COLO668 (cell line): ENCODE results near the gene EID2.

Source experiments
- DNase-seq: peaks from one replicate; lab custom pipeline; 2025; ENCODE audit not compliant: unreplicated experiment; lab: John Stamatoyannopoulos, UW

Gene EID2

GRCh38 chr19:39502640-39503417 lies 37.1 kb downstream of the EID2 start:
- DNase-seq, result peak; percentile 73

GRCh38 chr19:39501340-39501739 lies 38.6 kb downstream of the EID2 start:
- no peak for DNase-seq

GRCh38 chr19:39500543-39500942 lies 39.4 kb downstream of the EID2 start:
- no peak for DNase-seq

GRCh38 chr19:39499932-39500331 lies 40.0 kb downstream of the EID2 start:
- DNase-seq, result no peak

DNA sequence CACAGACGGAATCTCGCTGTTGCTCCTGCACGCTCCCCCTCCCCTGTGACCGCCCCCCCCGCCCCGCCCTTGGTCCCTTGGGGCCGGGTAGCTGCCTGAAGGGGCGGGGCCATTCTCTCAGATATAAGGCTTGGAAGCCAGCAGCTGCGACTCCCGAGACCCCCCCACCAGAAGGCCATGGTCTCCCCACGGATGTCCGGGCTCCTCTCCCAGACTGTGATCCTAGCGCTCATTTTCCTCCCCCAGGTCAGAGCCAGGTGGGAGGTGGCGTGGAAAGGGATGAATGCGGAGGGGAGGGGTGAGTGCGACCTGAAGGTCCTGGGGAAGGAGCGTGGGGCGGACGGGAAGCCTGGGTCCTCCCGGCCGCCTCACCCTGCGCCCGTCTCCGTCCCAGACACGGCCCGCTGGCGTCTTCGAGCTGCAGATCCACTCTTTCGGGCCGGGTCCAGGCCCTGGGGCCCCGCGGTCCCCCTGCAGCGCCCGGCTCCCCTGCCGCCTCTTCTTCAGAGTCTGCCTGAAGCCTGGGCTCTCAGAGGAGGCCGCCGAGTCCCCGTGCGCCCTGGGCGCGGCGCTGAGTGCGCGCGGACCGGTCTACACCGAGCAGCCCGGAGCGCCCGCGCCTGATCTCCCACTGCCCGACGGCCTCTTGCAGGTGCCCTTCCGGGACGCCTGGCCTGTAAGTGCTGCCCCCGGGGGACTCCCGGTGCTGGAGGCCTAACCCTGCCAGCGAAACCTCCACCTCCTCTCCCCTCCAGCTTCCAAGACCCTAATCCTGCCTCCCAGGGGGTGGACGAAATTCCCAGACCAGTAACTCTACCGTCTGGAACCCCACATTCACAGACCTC lies 40.9 kb downstream of the EID2 start, which contains the start of gene DLL3:
Gene DLL3, plus strand, starts transcription at position 150 of the 845 bp plus-strand sequence. Its CDS starts 28 bp downstream, at position 178.
- DNase-seq, result peak; percentile 84

DNA sequence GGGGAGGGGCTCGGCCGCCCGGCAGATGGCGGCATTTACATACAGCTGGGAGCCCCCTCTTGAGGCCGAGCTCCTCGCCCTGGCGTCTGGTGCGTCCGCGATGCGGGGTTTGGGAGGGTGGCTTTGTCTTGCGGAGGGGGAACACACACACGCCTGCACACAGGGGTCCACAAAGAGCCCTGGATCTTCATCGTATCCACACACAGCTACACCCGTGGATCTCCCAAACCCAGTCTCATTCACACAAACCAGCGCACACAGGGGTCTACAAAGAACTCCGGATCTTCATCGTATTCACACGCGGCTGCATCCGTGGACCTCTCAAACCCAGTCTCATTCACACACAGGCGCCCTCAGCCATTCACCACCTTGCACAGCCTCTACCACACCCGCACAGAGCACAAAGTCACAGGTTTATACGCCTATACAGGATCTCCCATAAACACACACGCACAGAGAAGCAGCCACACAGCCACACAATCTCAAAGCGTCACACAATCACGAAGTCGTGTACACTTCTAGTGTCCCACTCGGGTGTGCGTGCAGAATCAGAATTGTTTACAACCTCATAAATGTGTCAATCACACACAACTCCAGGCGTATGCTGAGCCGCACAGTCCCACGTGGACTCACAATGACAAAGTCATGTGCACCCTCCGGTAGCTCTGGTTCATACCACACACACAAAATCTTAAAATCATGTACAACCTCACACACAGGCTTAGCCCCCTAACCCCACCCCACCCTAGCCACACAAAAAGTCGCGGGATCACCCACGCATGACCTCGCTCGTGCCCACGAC lies 41.8 kb downstream of the EID2 start:
- peak; percentile 94 for DNase-seq

GRCh38 chr19:39497701-39497995 lies 42.3 kb downstream of the EID2 start:
- DNase-seq, result no peak

DNA sequence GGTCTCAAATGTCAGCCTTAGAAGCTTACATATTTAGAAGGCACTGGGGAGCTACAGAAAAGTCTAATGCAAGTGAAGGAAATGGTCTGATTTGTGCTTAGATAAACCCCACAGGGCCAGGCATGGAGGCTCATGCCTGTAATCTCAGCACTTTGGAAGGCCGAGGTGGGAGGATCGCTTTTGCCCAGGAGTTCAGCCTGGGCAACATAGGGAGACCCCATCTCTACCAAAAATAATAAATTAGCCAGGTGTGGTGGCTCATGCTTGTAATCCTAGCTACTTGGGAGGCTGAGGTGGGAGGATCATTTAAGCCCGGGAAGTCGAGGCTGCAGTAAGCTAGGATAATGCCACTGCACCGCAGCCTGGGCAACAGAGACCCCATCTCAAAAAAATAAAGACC lies 43.9 kb downstream of the EID2 start:
- no peak for DNase-seq

DNA sequence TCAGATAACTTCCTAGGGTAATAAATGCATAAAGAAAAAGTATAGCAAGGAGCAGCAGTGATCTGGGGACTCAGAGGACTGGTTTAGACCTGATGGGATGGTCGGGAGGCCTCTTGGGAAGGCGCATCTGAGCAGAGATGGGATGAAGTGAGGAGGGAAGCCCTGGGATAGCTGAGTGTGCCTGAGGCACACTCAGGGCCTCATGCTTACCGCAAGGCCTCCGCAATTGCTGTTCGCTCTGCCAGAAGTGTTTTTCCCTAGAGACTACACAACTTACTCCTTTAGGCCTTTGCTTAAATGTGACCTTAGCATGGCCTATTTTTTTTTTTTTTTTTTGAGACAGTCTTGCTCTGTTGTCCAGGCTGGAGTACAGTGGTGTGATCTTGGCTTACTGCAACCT lies 45.3 kb downstream of the EID2 start:
- no peak for DNase-seq

DNA sequence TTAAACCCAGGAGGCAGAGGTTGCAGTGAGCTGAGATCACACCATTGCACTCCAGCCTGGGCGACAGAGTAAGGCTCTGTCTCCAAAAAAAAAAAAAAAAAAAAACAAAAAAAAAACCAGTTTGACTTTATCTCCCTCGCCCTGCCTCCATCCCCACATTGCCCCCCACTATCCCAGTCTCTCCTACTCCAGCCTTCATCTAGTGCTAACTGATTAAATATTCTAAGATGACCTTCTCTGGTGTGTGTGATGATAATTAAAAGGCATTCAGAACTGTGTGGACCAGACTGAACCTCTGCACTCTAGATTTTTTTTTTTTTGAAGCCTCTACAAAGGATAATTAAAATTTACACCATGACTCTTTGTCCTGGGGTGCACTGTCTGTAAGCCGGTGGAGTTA lies 47.2 kb downstream of the EID2 start:
- DNase-seq, result no peak

DNA sequence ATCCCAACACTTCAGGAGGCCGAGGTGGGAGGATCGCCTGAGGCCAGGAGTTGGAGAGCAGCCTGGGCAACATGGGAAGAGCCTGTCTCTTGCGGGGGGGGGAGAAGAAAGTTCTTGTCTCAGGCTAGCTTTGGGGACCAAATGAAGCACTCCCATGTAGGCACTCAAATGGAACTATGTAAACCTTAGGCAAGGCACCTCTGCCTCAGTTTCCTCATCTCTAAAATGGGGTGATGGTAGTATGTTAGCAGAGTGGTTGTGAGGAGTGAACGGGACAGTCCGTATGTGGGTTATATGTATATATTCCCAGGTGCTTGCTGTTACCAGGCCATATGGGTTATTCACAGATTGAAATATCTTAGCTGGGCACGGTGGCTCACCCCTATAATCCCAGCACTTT lies 47.7 kb downstream of the EID2 start:
- no peak for DNase-seq

- no peak for DNase-seq
Observed at GRCh38 chr19:39489756-39490155, 50.2 kb downstream of the EID2 start.
